ENCODE measurements around the gene HTR6.

The HTR6 gene

GRCh38 chr1:19720174-19720573 is 55.5 kb downstream of the HTR6 start:
- no peak for DNase-seq (ENCODE audit: low read depth in 2 of 2)

GRCh38 chr1:19720973-19721372 is 56.3 kb downstream of the HTR6 start:
- DNase-seq (ENCODE audit: low read depth in 2 of 2) = no peak

GRCh38 chr1:19723874-19724273 is 59.2 kb downstream of the HTR6 start:
- no peak for DNase-seq (ENCODE audit: low read depth in 2 of 2)

GRCh38 chr1:19725606-19726005 is 60.9 kb downstream of the HTR6 start:
- DNase-seq (ENCODE audit: low read depth in 2 of 2) = no peak

- no peak for DNase-seq (ENCODE audit: low read depth in 2 of 2)
These were observed 63.9 kb downstream of the HTR6 start for GRCh38 chr1:19728413-19729145.

DNA sequence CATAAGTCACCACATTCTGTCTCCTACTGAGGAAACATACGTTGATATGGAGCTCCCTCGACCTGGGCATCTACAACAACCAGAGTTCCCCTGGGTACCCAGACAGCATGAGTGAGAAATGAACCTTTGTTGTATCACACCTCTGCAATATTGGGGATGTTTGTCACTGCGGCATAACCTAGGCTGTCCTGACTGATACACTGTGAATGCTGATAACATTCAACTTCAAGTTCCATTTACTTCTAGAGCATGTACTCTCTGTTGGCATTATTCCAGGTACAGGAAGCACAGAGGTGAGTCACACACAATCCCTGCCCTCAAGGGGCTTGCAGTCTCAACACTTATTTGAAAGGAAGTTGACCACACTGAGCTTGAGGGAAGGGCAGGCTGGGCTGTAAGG is 65.6 kb downstream of the HTR6 start:
- DNase-seq (ENCODE audit: low read depth in 2 of 2) = no peak

Data from stimulated activated CD8-positive, alpha-beta memory T cell treated with anti-CD3 and anti-CD28 coated beads, Interleukin-7, amount 100 ng/mL, for 4 hours (primary cell).